Skeletal muscle tissue (tissue), 4 donors: ENCODE results near the gene FNBP1L. TPM values are rescaled to one million over a fixed set of nuclear protein-coding genes. Genes with fewer than 3 reads are reported as not detected.
"Not testable (repeated sequence)": the region's sequence is repeated elsewhere in the genome, so short reads cannot be mapped to it uniquely, and the experiment has no call there.

ENCODE experiments used
- H3K27ac ChIP-seq: one replicate; pipeline ENCODE4 v1.7.0; 2013; ENCODE audit warnings: mild to moderate bottlenecking, low read depth, low read length, inconsistent platforms
- H3K27me3 ChIP-seq, 3 donors: one replicate each; pipeline ENCODE4 v1.7.0; 2013; ENCODE audit warnings: low read length in 3 of 3; ENCODE audit not compliant: control insufficient read depth in 3 of 3, insufficient read depth in 3 of 3
- H3K36me3 ChIP-seq, 3 donors: one replicate each; pipeline ENCODE4 v1.7.0; 2013; ENCODE audit warnings: low read length in 3 of 3; ENCODE audit not compliant: control insufficient read depth in 3 of 3, insufficient read depth in 3 of 3
- H3K4me1 ChIP-seq, 3 donors: one replicate each; pipeline ENCODE4 v1.7.0; 2013; ENCODE audit warnings: low read length in 3 of 3, mild to moderate bottlenecking in 3 of 3; ENCODE audit not compliant: control insufficient read depth in 3 of 3, insufficient read depth in 3 of 3
- H3K4me3 ChIP-seq, 3 donors: one replicate each; pipeline ENCODE4 v1.7.0; 2013; ENCODE audit warnings: low read length in 3 of 3
- H3K9ac ChIP-seq, 3 donors: one replicate each; pipeline ENCODE4 v1.7.0; 2013; ENCODE audit warnings: low read length in 3 of 3, mild to moderate bottlenecking in 3 of 3, moderate library complexity in 2 of 3, low read depth in 1 of 3
- H3K9me3 ChIP-seq, 3 donors: one replicate each; pipeline ENCODE4 v1.7.0; 2013; ENCODE audit warnings: low read length in 3 of 3; ENCODE audit not compliant: control insufficient read depth in 3 of 3
- total RNA-seq: library from RNA; depleted of rRNA; stranded (reverse); fragments of >200 nt; gene quantifications from one replicate; pipeline ENCODE4 v1.2.3, GENCODE V29; 2014
- donor health status: Osteomylitis.

The FNBP1L gene
- total RNA-seq, 1 donor from 2014 or later: 25.1 TPM

GRCh38 chr1:93579891-93580290 lies 132.0 kb downstream of the FNBP1L start:
- H3K9ac ChIP-seq: peak overlapping the region in 1 of 3 donors; percentile 72
- H3K4me1 ChIP-seq: peaks cover 55 to 80% (median 80%) of the 10 kb centered on the region in 3 donors
- H3K36me3 ChIP-seq: peaks cover 23 to 51% (median 28%) of the 10 kb centered on the region in 3 donors
- peak overlapping the region in 1 of 3 donors; percentile 29 for H3K4me3 ChIP-seq
- H3K27me3 ChIP-seq: no peaks in the 10 kb centered on the region
- H3K9me3 ChIP-seq: no peaks in the 10 kb centered on the region
- peak overlapping the region; percentile 36 for H3K27ac ChIP-seq

GRCh38 chr1:93581917-93582850 lies 134.3 kb downstream of the FNBP1L start:
- H3K4me1 ChIP-seq: peaks cover 48 to 69% (median 66%) of the 10 kb centered on the region in 3 donors
- peak overlapping the region; percentile 45 for H3K27ac ChIP-seq
- peak overlapping the region in 1 of 3 donors; percentile 50 for H3K9ac ChIP-seq
- H3K9me3 ChIP-seq: no peaks in the 10 kb centered on the region
- H3K36me3 ChIP-seq: peaks cover 20 to 46% (median 21%) of the 10 kb centered on the region in 3 donors
- no peaks in the 10 kb centered on the region for H3K27me3 ChIP-seq
- no peak overlapping the region for H3K4me3 ChIP-seq

- Histone ChIP-seq H3K27ac (peak overlapping the region; percentile 62), H3K9ac (peak overlapping the region in 2 of 3 donors; percentile 62 to 79), H3K36me3 (peaks cover 31 to 56% (median 38%) of the 10 kb centered on the region in 3 donors), H3K4me1 (peaks cover 48 to 66% (median 64%) of the 10 kb centered on the region in 3 donors), H3K27me3 (no peaks in the 10 kb centered on the region), H3K9me3 (no peaks in the 10 kb centered on the region), H3K4me3 (peak overlapping the region; percentile 15 to 48 (median 18))
Observed at GRCh38 chr1:93584261-93585003, 136.5 kb downstream of the FNBP1L start.

- Histone ChIP-seq H3K9me3 (no peaks in the 10 kb centered on the region), H3K27ac (peak overlapping the region; percentile 62), H3K36me3 (peaks cover 35 to 56% (median 45%) of the 10 kb centered on the region in 3 donors), H3K4me1 (peaks cover 42 to 58% (median 55%) of the 10 kb centered on the region in 3 donors), H3K4me3 (peak overlapping the region in 2 of 3 donors; percentile 15 to 48), H3K27me3 (no peaks in the 10 kb centered on the region), H3K9ac (peak overlapping the region in 2 of 3 donors; percentile 62 to 79)
Observed at GRCh38 chr1:93585059-93585966, 137.4 kb downstream of the FNBP1L start.

- peak overlapping the region in 1 of 3 donors; percentile 34 for H3K9ac ChIP-seq
- H3K9me3 ChIP-seq: no peaks in the 10 kb centered on the region
- H3K4me1 ChIP-seq: peaks cover 44 to 58% (median 57%) of the 10 kb centered on the region in 3 donors
- no peak overlapping the region for H3K4me3 ChIP-seq
- H3K27me3 ChIP-seq: no peaks in the 10 kb centered on the region
- no peak overlapping the region for H3K27ac ChIP-seq
- peaks cover 31 to 59% (median 45%) of the 10 kb centered on the region in 3 donors for H3K36me3 ChIP-seq
Observed at GRCh38 chr1:93587354-93587753, 139.4 kb downstream of the FNBP1L start.

GRCh38 chr1:93588206-93588605 lies 140.3 kb downstream of the FNBP1L start:
- Histone ChIP-seq H3K9me3 (no peaks in the 10 kb centered on the region), H3K36me3 (peaks cover 28 to 50% (median 38%) of the 10 kb centered on the region in 3 donors), H3K4me1 (peaks cover 48 to 60% (median 57%) of the 10 kb centered on the region in 3 donors), H3K9ac (peak overlapping the region in 2 of 3 donors; percentile 43 to 68), H3K27ac (peak overlapping the region; percentile 9), H3K4me3 (no peak overlapping the region), H3K27me3 (no peaks in the 10 kb centered on the region)

- peaks cover 23 to 44% (median 33%) of the 10 kb centered on the region in 3 donors for H3K36me3 ChIP-seq
- no peaks in the 10 kb centered on the region for H3K9me3 ChIP-seq
- H3K27ac ChIP-seq: peak overlapping the region; percentile 9
- peak overlapping the region in 1 of 3 donors; percentile 60 for H3K9ac ChIP-seq
- H3K4me3 ChIP-seq: no peak overlapping the region
- peaks cover 48 to 64% (median 61%) of the 10 kb centered on the region in 3 donors for H3K4me1 ChIP-seq
- no peaks in the 10 kb centered on the region for H3K27me3 ChIP-seq
Observed at GRCh38 chr1:93588955-93589354, 141.0 kb downstream of the FNBP1L start.

- Histone ChIP-seq H3K27ac (peak overlapping the region; percentile 76), H3K36me3 (peaks cover 20 to 42% (median 33%) of the 10 kb centered on the region in 3 donors), H3K4me1 (peaks cover 50 to 70% (median 67%) of the 10 kb centered on the region in 3 donors), H3K9ac (peak overlapping the region in 1 of 3 donors; percentile 73)
- not testable (repeated sequence) for H3K27me3 ChIP-seq, H3K4me3 ChIP-seq, H3K9me3 ChIP-seq
Observed at GRCh38 chr1:93591291-93591675, 143.4 kb downstream of the FNBP1L start.
